ENCODE data around the gene HLA-DMA.
"Not testable (repeated sequence)": the region's sequence is repeated elsewhere in the genome, so short reads cannot be mapped to it uniquely, and the experiment has no call there.

HLA-DMA gene

DNA sequence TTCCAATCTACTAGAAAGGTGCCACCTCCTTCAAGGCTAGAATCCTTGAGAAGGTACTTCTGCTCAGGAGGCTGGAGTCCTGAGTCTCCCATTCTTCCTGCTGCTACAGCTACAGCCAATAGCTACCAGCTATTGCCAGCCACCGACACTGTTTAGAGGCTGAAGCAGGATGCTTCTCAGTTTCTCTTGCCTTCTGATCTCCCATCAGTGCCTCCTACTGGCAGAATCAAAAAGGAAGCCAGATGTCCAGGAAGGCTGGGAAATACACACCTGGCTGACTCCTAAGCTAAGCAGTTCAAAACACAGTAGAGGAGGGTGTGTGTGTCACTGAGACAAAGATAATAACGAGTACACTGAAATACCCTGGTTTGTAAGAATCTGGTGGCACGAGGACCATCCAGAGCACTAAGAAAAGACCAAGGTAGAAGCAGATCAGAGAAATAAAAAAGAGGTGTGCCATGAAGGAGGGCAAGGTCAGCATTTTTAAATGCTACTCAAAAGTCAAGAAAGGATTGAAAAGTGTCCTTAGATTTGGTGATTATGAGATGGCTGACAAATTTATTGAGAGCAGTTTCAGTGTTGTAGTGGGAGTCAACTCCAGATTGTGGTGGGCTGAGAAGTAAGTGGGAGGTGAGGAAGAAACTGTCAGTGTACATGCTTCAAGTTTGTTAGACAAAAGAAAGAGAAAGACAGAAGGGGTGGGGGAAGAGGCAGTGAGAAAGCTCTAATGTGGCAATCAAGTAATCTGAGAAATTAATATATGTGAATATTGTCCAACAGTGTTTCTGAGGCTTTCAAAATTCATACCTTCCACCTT is 2.3 kb upstream of the HLA-DMA start:
- peak; percentile 39 for DNase-seq
- ATAC-seq: peak; percentile 22

DNA sequence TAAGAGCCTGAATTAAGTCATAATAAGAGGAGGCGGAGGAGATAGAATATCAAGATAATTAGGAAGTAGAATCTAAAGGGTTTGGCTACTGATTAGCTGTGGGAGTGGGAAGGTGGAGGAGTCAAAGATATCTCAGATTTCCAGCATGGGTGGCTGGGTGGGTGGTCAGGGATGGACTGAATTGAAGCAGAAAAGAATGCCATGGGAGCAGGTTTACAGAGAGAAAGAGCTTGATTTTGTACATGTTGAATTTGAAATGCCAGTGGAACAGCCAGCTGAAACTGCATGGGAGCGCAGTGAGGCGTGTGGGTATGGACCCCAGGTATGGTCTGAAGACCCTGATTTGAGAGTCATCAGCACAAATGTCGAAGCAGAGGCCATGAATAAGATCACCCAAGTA is 1.4 kb upstream of the HLA-DMA start:
- no peak for ATAC-seq
- DNase-seq: no peak

GRCh38 chr6:32953775-32954174 is 878 bp upstream of the HLA-DMA start:
- DNase-seq (no peak), ATAC-seq (no peak)

GRCh38 chr6:32950449-32950848 is 2.4 kb downstream of the HLA-DMA start:
- DNase-seq: no peak

DNA sequence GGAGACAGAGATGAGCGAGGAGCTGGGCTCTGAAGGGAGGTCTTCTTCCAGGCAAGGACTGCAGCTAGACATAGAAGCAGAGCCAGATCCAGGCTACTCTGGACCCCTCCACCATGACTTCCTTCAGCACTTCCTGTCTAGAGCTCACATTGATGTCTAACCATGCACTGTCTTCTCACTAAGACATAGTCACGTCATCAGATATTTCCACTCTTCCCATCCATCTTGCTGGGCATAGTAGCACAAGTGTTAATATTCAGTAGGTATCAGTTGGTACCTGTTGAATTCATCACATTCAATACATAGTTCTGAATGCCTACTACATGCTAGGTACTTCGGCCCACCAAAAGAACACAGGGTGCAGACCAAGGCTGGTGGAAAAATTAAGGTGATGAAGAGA is 2.9 kb downstream of the HLA-DMA start:
- DNase-seq (no peak), ATAC-seq (no peak)

More at GRCh38 chr6:32950449-32950848, 2.4 kb downstream of the HLA-DMA start:
- no peak for ATAC-seq

DNA sequence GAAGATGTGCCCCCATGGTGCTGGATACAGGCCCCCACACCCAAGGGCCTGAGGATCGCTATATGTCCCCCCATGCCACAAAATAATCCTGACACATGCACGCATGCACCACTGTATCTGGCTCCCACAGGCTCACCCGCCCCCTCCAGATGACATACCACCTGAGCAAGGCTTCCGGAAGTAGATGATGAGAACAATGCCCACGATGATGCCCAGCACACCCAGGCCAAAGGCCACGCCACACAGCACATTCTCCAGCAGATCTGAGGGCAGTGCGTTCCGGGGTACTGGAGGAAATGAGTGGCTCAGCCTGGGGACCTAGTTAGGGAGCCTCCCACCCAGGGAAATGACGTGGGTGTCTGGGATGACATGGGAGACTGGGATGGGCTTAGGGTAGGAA is 3.8 kb downstream of the HLA-DMA start:
- DNase-seq (no peak), ATAC-seq (no peak)

DNA sequence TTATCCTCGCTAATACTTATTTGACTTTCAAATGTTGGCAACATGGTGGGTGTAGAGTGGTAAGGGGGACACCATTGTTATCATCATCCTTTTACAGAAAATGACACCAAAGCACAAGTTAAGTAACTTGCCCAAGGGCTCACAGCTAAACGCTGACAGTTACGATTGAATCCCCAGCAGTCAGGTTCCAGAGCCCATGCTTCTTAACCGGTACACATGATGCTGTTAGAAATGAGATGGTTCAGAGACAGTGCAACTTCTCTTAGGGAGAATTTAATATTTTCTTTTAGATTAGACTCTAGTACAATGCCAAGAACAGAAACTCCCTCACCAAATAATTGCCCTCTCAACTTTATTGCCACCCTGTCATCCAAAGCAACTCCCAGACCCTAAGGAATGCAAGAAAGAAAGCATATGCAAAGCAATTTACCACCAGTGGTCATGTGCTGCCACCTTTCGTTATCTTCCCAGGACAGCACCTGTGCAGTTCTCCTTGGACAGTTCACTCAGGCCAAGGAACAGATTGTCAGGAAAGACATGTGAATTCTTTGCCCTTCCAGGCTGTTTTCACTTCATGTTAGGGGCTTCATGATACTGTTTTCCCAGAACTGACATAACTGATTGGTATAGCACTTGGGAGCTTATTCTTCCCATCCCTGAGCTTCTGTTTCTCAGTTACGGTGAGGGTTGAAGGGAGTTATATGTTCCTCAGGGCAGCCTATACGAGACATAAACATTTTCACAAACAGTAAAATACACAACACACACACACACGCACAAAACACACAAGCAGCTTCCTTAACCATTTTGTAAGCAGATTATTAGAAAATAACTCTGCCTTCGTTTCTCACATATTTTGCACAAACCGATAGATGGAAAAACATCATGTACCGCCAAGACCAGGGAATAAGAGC is 5.1 kb downstream of the HLA-DMA start:
- ATAC-seq (no peak), DNase-seq (peak; percentile 35)

- DNase-seq (no peak), ATAC-seq (no peak)
Observed at GRCh38 chr6:32946893-32947292, 6.0 kb downstream of the HLA-DMA start.

GRCh38 chr6:32945953-32946352 is 6.9 kb downstream of the HLA-DMA start:
- no peak for DNase-seq
- no peak for ATAC-seq

DNA sequence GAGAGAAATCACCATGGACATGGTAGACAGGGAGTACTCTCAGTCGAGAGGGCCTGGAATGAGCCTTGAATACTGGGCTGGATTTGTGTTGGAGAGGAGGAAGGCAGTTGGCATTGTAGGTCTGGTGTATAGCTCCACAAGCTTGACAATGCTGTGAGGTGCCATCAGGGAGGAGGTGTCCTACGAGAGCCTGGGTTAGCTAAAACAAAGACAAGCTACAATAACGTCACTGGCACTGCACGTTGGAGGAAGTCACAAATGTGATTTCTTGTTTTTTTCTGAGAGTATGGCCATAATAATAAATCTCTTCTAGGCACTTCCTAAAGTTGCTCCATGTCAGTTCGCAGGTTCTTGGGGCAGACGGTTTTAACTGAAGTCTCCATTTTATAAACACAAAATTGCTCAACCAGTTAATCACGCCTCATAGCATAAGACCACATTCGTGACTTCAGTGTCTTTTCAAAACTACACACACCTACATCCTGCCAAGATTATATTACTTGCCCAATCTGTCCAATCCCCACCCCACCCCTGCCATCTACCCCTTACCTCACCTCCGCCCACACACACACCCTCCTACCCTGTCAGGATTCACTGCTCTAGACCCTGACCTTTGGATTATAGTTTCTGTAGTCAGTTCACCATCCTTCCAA is 7.7 kb downstream of the HLA-DMA start:
- ATAC-seq (peak; percentile 50), DNase-seq (peak; percentile 78)

GRCh38 chr6:32943864-32944649 is 8.8 kb downstream of the HLA-DMA start:
- DNase-seq: peak; percentile 49
- peak; percentile 61 for ATAC-seq

DNA sequence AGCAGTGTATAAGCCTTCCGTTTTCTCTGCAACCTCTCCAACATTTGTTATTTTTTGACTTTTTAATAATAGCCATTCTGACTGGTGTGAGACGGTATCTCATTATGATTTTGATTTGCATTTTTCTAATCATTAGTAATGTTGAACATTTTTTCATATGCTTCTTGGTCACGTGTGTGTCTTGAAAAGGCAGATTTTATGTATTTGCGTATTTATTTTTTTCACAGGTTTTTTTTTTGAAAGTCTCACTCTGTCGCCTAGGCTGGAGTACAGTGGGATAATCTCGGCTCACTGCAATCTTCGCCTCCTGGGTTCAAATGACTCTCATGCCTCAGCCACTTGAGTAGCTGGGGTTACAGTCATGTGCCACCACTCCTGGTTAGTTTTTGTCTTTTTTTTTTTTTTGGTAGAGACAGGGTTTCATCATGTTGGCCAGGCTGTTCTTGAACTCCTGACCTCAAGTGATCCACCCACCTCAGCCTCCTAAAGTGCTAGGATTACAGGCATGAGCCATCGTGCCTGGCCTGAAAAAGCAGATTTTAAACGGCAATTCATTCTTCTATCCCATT is 10.3 kb downstream of the HLA-DMA start:
- ATAC-seq, DNase-seq: not testable (repeated sequence)

GRCh38 chr6:32941214-32941768 is 11.6 kb downstream of the HLA-DMA start:
- DNase-seq (peak; percentile 62), ATAC-seq (peak; percentile 73)

DNA sequence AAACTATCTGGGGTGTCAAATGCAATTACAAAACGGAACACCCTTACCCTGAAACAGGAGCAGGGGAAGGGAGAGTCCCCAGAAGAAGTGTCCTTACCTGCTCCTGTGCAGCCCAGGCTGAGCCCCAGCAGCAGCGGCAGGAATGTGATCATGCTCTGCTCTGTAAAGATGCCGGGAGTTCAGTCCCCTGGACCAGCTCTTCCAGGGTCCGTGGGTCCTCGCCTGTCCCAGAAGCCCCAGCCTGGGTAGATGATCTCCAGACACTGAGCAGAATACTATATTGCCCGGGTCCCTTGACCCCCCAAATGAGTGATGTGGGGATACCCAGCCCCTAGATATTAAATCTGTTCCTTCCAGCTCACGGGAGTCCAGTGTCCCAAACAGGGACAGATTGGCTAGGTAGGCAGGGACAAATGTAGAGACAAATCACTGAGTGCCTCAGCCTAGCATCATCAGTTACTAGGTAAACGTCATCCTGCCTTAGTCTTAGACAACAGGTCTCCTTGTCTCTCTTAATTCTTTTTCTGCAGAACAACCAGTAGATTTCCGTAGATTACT is 12.2 kb downstream of the HLA-DMA start, which contains the start of gene HLA-DMB:
TSS of gene HLA-DMB (minus strand) at position 373 of the 558 bp plus-strand sequence. CDS start at position 152, 221 bp downstream.
- DNase-seq: peak; percentile 47
- ATAC-seq: peak; percentile 81

DNA sequence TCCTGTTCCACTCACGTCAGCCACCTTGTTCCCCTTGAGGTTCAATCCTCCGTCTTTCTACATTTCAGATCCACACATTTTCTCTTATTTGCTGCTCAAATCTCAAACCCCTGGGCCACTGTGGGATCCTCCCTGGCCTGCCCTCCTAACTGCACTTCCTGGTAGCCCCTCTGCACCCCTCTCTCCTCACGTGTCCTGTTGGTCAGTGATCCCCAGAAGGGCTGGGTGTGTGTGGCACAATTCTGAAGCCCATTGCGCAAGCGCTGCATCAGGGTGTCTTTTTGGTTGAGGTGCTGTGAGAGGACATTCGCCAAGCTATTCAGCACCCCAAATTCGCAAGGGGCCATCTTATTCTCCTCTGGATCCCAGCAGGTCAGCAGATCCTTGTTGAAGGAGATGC is 14.4 kb downstream of the HLA-DMA start:
- DNase-seq (no peak), ATAC-seq (no peak)

GRCh38 chr6:32937230-32937633 is 15.7 kb downstream of the HLA-DMA start:
- ATAC-seq (no peak), DNase-seq (no peak)

GRCh38 chr6:32936239-32937152 is 16.4 kb downstream of the HLA-DMA start:
- no peak for DNase-seq
- no peak for ATAC-seq

GRCh38 chr6:32935551-32936238 is 17.2 kb downstream of the HLA-DMA start:
- no peak for ATAC-seq
- DNase-seq: no peak

GRCh38 chr6:32933661-32934085 is 19.2 kb downstream of the HLA-DMA start:
- ATAC-seq: peak; percentile 61
- DNase-seq: peak; percentile 84
